HT-29 (cell line): ENCODE results near the gene TTC21B. TPM values are rescaled to one million over a fixed set of nuclear protein-coding genes. Genes with fewer than 3 reads are reported as not detected.
A peak's percentile ranks its signal among the peaks of the same experiment; 100 is the strongest.
"Not testable (repeated sequence)": the region's sequence is repeated elsewhere in the genome, so short reads cannot be mapped to it uniquely, and the experiment has no call there.

ENCODE experiments used
- DNase-seq: peaks from one replicate; pipeline ENCODE4 v3.0.0-alpha.2; 2015; ENCODE audit warnings: low spot score
- total RNA-seq: library from RNA; depleted of rRNA; stranded (reverse); fragments of >200 nt; shearing (Covaris generic); gene quantifications from 2 replicates; pipeline ENCODE4 v1.2.3, GENCODE V29; 2014; rRNA removed

TTC21B gene
- total RNA-seq: 6.3 and 6.9 TPM in 2 replicates

- DNase-seq: peak; percentile 90
Measured at GRCh38 chr2:165953655-165954606, at the start of gene TTC21B. Gene TTC21B, minus strand, starts transcription at chr2:165953776. Its CDS starts 71 bp downstream, at chr2:165953705.

GRCh38 chr2:166000401-166000800 lies 46.8 kb upstream of the TTC21B start:
- DNase-seq: no peak

- no peak for DNase-seq
Measured at GRCh38 chr2:165990846-165991245, 37.3 kb upstream of the TTC21B start.

- DNase-seq: no peak
Measured at GRCh38 chr2:165989851-165990250, 36.3 kb upstream of the TTC21B start.

GRCh38 chr2:165985120-165985519 lies 31.5 kb upstream of the TTC21B start:
- no peak for DNase-seq

GRCh38 chr2:165972161-165972560 lies 18.6 kb upstream of the TTC21B start:
- not testable (repeated sequence) for DNase-seq

- no peak for DNase-seq
Measured at GRCh38 chr2:165970663-165971062, 17.1 kb upstream of the TTC21B start.

- DNase-seq: no peak
Measured at GRCh38 chr2:165969227-165969626, 15.7 kb upstream of the TTC21B start.

GRCh38 chr2:165967746-165968145 lies 14.2 kb upstream of the TTC21B start:
- DNase-seq: no peak

GRCh38 chr2:165961818-165962217 lies 8.2 kb upstream of the TTC21B start:
- DNase-seq: no peak

GRCh38 chr2:165959371-165959770 lies 5.8 kb upstream of the TTC21B start:
- DNase-seq: no peak

GRCh38 chr2:165958313-165958960 lies 4.9 kb upstream of the TTC21B start:
- no peak for DNase-seq

GRCh38 chr2:165957030-165957675 lies 3.6 kb upstream of the TTC21B start:
- no peak for DNase-seq

- DNase-seq: peak; percentile 63
Measured at GRCh38 chr2:165953306-165953654, 296 bp downstream of the TTC21B start.

- peak; percentile 36 for DNase-seq
Measured at GRCh38 chr2:165952741-165953211, 800 bp downstream of the TTC21B start.

GRCh38 chr2:165952085-165952484 lies 1.5 kb downstream of the TTC21B start:
- no peak for DNase-seq

- no peak for DNase-seq
Measured at GRCh38 chr2:165950438-165950837, 3.1 kb downstream of the TTC21B start.

GRCh38 chr2:165941827-165942226 lies 11.7 kb downstream of the TTC21B start:
- no peak for DNase-seq

GRCh38 chr2:165938237-165938636 lies 15.3 kb downstream of the TTC21B start:
- DNase-seq: no peak

GRCh38 chr2:165933211-165933910 lies 20.2 kb downstream of the TTC21B start:
- DNase-seq: no peak

GRCh38 chr2:165927774-165928173 lies 25.8 kb downstream of the TTC21B start:
- no peak for DNase-seq
